Uterus (tissue), 4 donors: ENCODE results near the gene LDLRAD4. TPM values are rescaled to one million over a fixed set of nuclear protein-coding genes. Genes with fewer than 3 reads are reported as not detected.

Experiments used
- DNase-seq, 2 donors: peaks; one replicate each; pipeline ENCODE4 v3.0.0-alpha.2; 2019 to 2020
- H3K27ac ChIP-seq, 2 donors: fragments of 200-600 bp; sonication (generic); 1 replicate in 1 of 2; 2 replicates in 1 of 2; pipeline ENCODE4 v1.5.1; 2016 to 2018
- H3K27me3 ChIP-seq, 2 donors: fragments of 200-600 bp; sonication (generic); one replicate each; pipeline ENCODE4 v1.5.1; 2018 to 2019; ENCODE audit warnings: control low read depth in 1 of 2
- H3K36me3 ChIP-seq, 2 donors: fragments of 200-600 bp; sonication (generic); one replicate each; pipeline ENCODE4 v1.5.1; 2019; ENCODE audit warnings: control low read depth in 1 of 2
- H3K4me1 ChIP-seq, 2 donors: fragments of 200-600 bp; sonication (generic); one replicate each; pipeline ENCODE4 v1.5.1; 2018 to 2019; ENCODE audit warnings: control low read depth in 1 of 2
- H3K4me3 ChIP-seq, 2 donors: fragments of 200-600 bp; sonication (generic); 1 replicate in 1 of 2; 2 replicates in 1 of 2; pipeline ENCODE4 v1.5.1; 2018 to 2019; ENCODE audit warnings: mild to moderate bottlenecking in 1 of 2
- H3K9me3 ChIP-seq, 2 donors: fragments of 200-600 bp; sonication (generic); one replicate each; pipeline ENCODE4 v1.5.1; 2019; ENCODE audit warnings: control low read depth in 1 of 2
- CTCF ChIP-seq, 4 experiments: fragments of 200-600 bp in 2 of 4; fragments of 450-650 bp in 2 of 4; sonication (generic) in 2 of 4; IDR thresholded peaks; one replicate each; pipeline ENCODE4 v1.5.1; 2016 to 2019; ENCODE audit warnings: antibody characterized with exemption in 4 of 4, mild to moderate bottlenecking in 2 of 4, moderate library complexity in 1 of 4
- POLR2A ChIP-seq, 2 donors: fragments of 450-650 bp; IDR thresholded peaks; one replicate each; pipeline ENCODE4 v1.6.1; 2016; ENCODE audit warnings: antibody characterized with exemption in 2 of 2, mild to moderate bottlenecking in 1 of 2, moderate library complexity in 1 of 2
- intact Hi-C: fragments of 100-400 bp; cut with DNase I; formaldehyde crosslinking; loops from one replicate; pipeline ENCODE4 v1.15.1; 2023; ENCODE audit warnings: low total_unique reads
- total RNA-seq, 4 donors: library from RNA; depleted of rRNA in 3 of 4; stranded (reverse); fragments of >200 nt in 3 of 4; gene quantifications; one replicate each; pipeline versions ENCODE4 v1.1.0 to v1.2.4, GENCODE V29; 2014 to 2023
- donor health status: DM: yes; HTN: yes; CAD: no.

LDLRAD4 gene
- total RNA-seq, 4 donors from 2014 or later = 23.8 to 82.2 (median 39.3) TPM

DNA sequence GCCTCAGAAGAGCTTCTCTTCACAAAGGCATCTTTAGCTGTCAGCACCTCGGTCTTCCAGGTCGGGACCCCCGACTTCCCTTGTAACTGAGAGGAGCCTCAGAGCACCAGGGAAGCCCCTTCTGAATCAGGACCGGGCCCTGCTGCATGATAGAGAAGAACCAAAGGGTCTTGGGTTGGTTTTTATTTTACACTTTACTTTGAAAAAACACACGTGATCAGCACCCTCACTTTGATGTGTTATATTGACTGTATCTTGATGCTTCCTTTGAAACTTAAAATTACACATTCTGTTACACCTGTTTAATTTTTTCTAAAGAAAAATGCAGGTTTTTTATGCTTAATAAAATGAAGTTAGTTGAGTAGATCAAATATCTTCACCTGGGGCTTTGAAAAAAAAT, 305.5 kb downstream of the LDLRAD4 start:
- no peak for DNase-seq
- H3K4me3 ChIP-seq = no peak overlapping the region
- no peaks in the 10 kb centered on the region for H3K27me3 ChIP-seq
- TF ChIP-seq POLR2A (IDR thresholded peaks at IDR 0.05) (no peak), CTCF (IDR thresholded peaks at IDR 0.05) (no peak)
- H3K36me3 ChIP-seq = no peaks in the 10 kb centered on the region
- H3K4me1 ChIP-seq = no peaks in the 10 kb centered on the region
- intact Hi-C loops = no loop called here
- H3K9me3 ChIP-seq = no peaks in the 10 kb centered on the region
- no peak overlapping the region for H3K27ac ChIP-seq

- no peaks in the 10 kb centered on the region for H3K36me3 ChIP-seq
- no peaks in the 10 kb centered on the region for H3K27me3 ChIP-seq
- H3K4me3 ChIP-seq = no peak overlapping the region
- intact Hi-C loops = no loop called here
- no peaks in the 10 kb centered on the region for H3K4me1 ChIP-seq
- DNase-seq = no peak
- H3K9me3 ChIP-seq = no peaks in the 10 kb centered on the region
- H3K27ac ChIP-seq = no peak overlapping the region
- TF ChIP-seq CTCF (IDR thresholded peaks at IDR 0.05) (no peak), POLR2A (IDR thresholded peaks at IDR 0.05) (no peak)
Measured at GRCh38 chr18:13524811-13525210, 306.3 kb downstream of the LDLRAD4 start.

DNA sequence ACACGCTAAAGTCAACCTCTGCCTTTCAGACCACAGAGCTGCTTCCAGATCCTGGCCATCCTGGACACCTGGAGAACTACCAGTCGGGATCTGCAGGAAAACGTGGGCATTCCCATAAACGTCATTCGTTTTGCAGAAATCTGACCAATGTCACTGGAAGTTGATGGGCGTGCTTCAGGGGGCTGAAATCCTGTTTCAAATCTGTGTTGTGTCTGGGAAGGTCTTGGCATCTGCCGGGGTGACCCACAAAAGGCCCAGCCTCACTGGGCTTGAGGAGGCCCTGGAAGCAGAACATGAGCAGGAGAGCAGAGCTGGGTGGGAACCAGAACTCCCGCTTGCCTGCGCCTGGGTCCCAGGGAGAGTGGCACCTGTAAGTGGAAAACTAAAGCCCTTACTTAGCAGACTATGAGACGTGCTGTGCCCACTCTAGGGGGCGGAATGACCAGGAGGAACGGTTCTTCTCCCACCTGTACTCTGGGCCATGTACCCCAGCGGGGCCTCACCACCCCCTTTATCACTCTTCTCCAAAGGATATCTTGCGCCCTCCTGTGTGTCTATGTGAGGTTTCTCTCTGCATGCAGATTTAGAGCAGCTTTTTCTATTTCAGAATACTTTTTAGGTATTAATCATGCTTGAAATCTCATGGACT, 306.9 kb downstream of the LDLRAD4 start:
- intact Hi-C loops = no loop called here

DNA sequence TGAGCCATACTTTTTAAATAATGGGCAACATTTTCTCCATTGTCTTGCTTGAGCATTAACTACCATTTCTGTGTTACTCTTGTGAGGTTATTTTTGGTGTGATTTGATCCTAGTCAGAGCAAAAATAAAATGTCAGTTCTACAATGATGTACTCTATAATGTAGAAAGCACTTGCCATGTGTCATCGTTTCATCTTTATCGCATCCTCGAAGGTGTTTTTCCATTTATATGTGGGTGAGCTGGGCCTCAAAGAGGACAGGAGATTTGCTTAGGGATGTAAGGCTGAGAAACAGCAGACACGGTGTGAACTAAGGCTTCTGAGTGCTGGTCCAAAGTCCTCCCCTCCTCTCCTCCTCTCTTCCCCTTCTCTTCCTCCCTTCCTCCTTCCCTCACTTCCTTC, 308.0 kb downstream of the LDLRAD4 start:
- H3K36me3 ChIP-seq = no peaks in the 10 kb centered on the region
- TF ChIP-seq POLR2A (IDR thresholded peaks at IDR 0.05) (no peak), CTCF (IDR thresholded peaks at IDR 0.05) (no peak)
- intact Hi-C loops = no loop called here
- H3K9me3 ChIP-seq = no peaks in the 10 kb centered on the region
- no peak overlapping the region for H3K4me3 ChIP-seq
- peaks cover 0 to 6% of the 10 kb centered on the region in 2 donors for H3K4me1 ChIP-seq
- no peak for DNase-seq
- H3K27ac ChIP-seq = no peak overlapping the region
- H3K27me3 ChIP-seq = no peaks in the 10 kb centered on the region

More for the DNA sequence above, 306.9 kb downstream of the LDLRAD4 start:
- peaks cover 0 to 5% of the 10 kb centered on the region in 2 donors for H3K4me1 ChIP-seq
- no peak for DNase-seq
- H3K9me3 ChIP-seq = no peaks in the 10 kb centered on the region
- H3K27ac ChIP-seq = no peak overlapping the region
- no peak for TF ChIP-seq POLR2A (IDR thresholded peaks at IDR 0.05)
- no peak for TF ChIP-seq CTCF (IDR thresholded peaks at IDR 0.05)
- H3K4me3 ChIP-seq = no peak overlapping the region
- H3K27me3 ChIP-seq = no peaks in the 10 kb centered on the region
- H3K36me3 ChIP-seq = no peaks in the 10 kb centered on the region

GRCh38 chr18:13527256-13527655, 308.7 kb downstream of the LDLRAD4 start:
- no peak for TF ChIP-seq POLR2A (IDR thresholded peaks at IDR 0.05)
- no peaks in the 10 kb centered on the region for H3K9me3 ChIP-seq
- H3K27me3 ChIP-seq = no peaks in the 10 kb centered on the region
- no peak for DNase-seq
- intact Hi-C loops = no loop called here
- H3K4me3 ChIP-seq = no peak overlapping the region
- peaks cover 0 to 6% of the 10 kb centered on the region in 2 donors for H3K4me1 ChIP-seq
- H3K27ac ChIP-seq = no peak overlapping the region
- H3K36me3 ChIP-seq = no peaks in the 10 kb centered on the region
